Pancreas (tissue), 10 donors: ENCODE data around the gene ST3GAL4. TPM values are rescaled to one million over a fixed set of nuclear protein-coding genes. Genes with fewer than 3 reads are reported as not detected.

ENCODE experiments used
- ATAC-seq, 4 donors: fragments of 200-7000 bp; cut with Tn5 transposase; one replicate each; pipeline versions ENCODE4 v1.8.0 to v1.9.1; 2020; ENCODE audit warnings: mild to moderate bottlenecking in 4 of 4, moderate library complexity in 4 of 4
- DNase-seq, 6 donors: peaks; one replicate each; pipeline ENCODE4 v3.0.0-alpha.2; 2020
- FAIRE-seq: peaks from 2 replicates; lab custom pipeline; 2012; peaks lifted over from hg19 to GRCh38; lab: Jason Lieb, UNC
- H3K27ac ChIP-seq, 4 donors: fragments of 200-600 bp; sonication (generic); 1 replicate in 3 of 4; 2 replicates in 1 of 4; pipeline versions ENCODE4 v1.5.0 to v1.8.0; 2020
- H3K27me3 ChIP-seq, 4 donors: fragments of 200-600 bp; one replicate each; pipeline ENCODE4 v1.8.0; 2021
- H3K36me3 ChIP-seq, 3 donors: fragments of 200-600 bp; sonication (generic) in 1 of 3; one replicate each; pipeline versions ENCODE4 v1.5.0 to v1.8.0; 2020 to 2021
- H3K4me1 ChIP-seq, 3 donors: fragments of 200-600 bp; one replicate each; pipeline ENCODE4 v1.8.0; 2021
- H3K4me3 ChIP-seq, 4 donors: fragments of 200-600 bp; sonication (generic) in 2 of 4; one replicate each; pipeline versions ENCODE4 v1.5.0 to v1.8.0; 2020 to 2021
- H3K9me3 ChIP-seq, 4 donors: fragments of 200-600 bp; one replicate each; pipeline ENCODE4 v1.8.0; 2021
- CTCF ChIP-seq, 4 donors: fragments of 200-600 bp; sonication (generic) in 3 of 4; IDR thresholded peaks; one replicate each; pipeline versions ENCODE4 v1.5.0 to v1.8.0; 2021; ENCODE audit warnings: antibody characterized with exemption in 4 of 4
- WGBS, 2 donors: extraction: QIAGEN DNeasy Blood & Tissue Kit; methylation state at CpG; one replicate each; pipeline ENCODE4 v1.1.7; 2013; 5-methylcytosine and 5-hydroxymethylcytosine counted together
- intact Hi-C, 3 donors: fragments of 100-400 bp; cut with DNase I; formaldehyde crosslinking; loops; one replicate each; pipeline versions ENCODE4 v1.11.1 to v1.14.2; 2022
- polyA plus RNA-seq, 2 donors: library from polyadenylated mRNA; stranded (reverse); fragments of 200-250 nt; gene quantifications; one replicate each; pipeline ENCODE4 v1.2.3, GENCODE V29; 2013
- total RNA-seq, 6 donors: library from RNA; stranded (reverse); fragmentation: NEBNext Ultra II Directional in 4 of 6; extraction: Animal tissue kit (Norgen Biotek cat#: 25700) in 4 of 6; gene quantifications; one replicate each; pipeline versions ENCODE4 v1.2.1 to v1.2.4, GENCODE V29; 2021 to 2023
- donor health status: healthy with polysubstance abuse.
- donor health status: DM: no; HTN: no; CAD: no; lungs with moderate emphysema.
- donor health status: DM: no; HTN: no; CAD: no.
- donor health status: control.
- donor health status: control.
- donor health status: Bipolar disorder and iron deficiency.
- donor health status: DM: yes; HTN: yes; CAD: no.
- donor health status: DM: no; HTN: no; CAD: no.
- donor health status: DM: no; HTN: no; CAD: no.
- donor health status: DM: yes; HTN: yes; CAD: no.

The ST3GAL4 gene
- total and polyA plus RNA-seq, 8 donors, result 2.6 to 12.9 (median 9.4) TPM

- Histone ChIP-seq H3K27ac (peak overlapping the region; percentile 17 to 53 (median 34)), H3K36me3 (no peaks in the 10 kb centered on the region), H3K4me3 (peak overlapping the region; percentile 11 to 56 (median 35)), H3K9me3 (no peaks in the 10 kb centered on the region), H3K4me1 (peaks cover 0 to 21% (median 12%) of the 10 kb centered on the region in 3 donors), H3K27me3 (no peaks in the 10 kb centered on the region)
- 2 to 4% methylated on average over 52 of the region's 52 CpGs for WGBS, 2 donors
- FAIRE-seq (no peak), ATAC-seq (peak; percentile 92 to 95 (median 94)), DNase-seq (peak; percentile 82 to 95 (median 87))
- no peak for TF ChIP-seq CTCF (IDR thresholded peaks at IDR 0.05)
- intact Hi-C loops, result no loop called here
Measured at GRCh38 chr11:126416542-126417090, 61.1 kb downstream of the ST3GAL4 start.

GRCh38 chr11:126417091-126417862 is 61.8 kb downstream of the ST3GAL4 start:
- no peak for DNase-seq
- H3K9me3 ChIP-seq, result no peaks in the 10 kb centered on the region
- peaks cover 0 to 21% (median 12%) of the 10 kb centered on the region in 3 donors for H3K4me1 ChIP-seq
- peak in 3 of 4 donors; percentile 20 to 34 (median 22) for ATAC-seq
- no peaks in the 10 kb centered on the region for H3K36me3 ChIP-seq
- WGBS, 2 donors, result 29 to 30% methylated on average over 12 of the region's 12 CpGs
- TF ChIP-seq CTCF (IDR thresholded peaks at IDR 0.05), result no peak
- H3K4me3 ChIP-seq, result peak overlapping the region in 3 of 4 donors; percentile 31 to 56 (median 39)
- no peaks in the 10 kb centered on the region for H3K27me3 ChIP-seq
- intact Hi-C loops, result no loop called here
- H3K27ac ChIP-seq, result peak overlapping the region in 2 of 4 donors; percentile 28 to 53
- FAIRE-seq, result no peak

- 0 to 67% methylated on average over 1 of the region's 1 CpG for WGBS, 2 donors
- H3K4me1 ChIP-seq, result peaks cover 0 to 21% (median 12%) of the 10 kb centered on the region in 3 donors
- ATAC-seq, result no peak
- no peak for DNase-seq
- no peak overlapping the region for H3K4me3 ChIP-seq
- intact Hi-C loops, result no loop called here
- no peaks in the 10 kb centered on the region for H3K9me3 ChIP-seq
- H3K36me3 ChIP-seq, result no peaks in the 10 kb centered on the region
- TF ChIP-seq CTCF (IDR thresholded peaks at IDR 0.05), result no peak
- H3K27ac ChIP-seq, result no peak overlapping the region
- FAIRE-seq, result no peak
- no peaks in the 10 kb centered on the region for H3K27me3 ChIP-seq
Measured at GRCh38 chr11:126418887-126419286, 63.4 kb downstream of the ST3GAL4 start.

- H3K4me1 ChIP-seq, result peaks cover 0 to 21% (median 12%) of the 10 kb centered on the region in 3 donors
- ATAC-seq, result no peak
- WGBS, 2 donors, result 74 to 76% methylated on average over 11 of the region's 11 CpGs
Measured at GRCh38 chr11:126419801-126420697, 64.6 kb downstream of the ST3GAL4 start.

More at GRCh38 chr11:126419801-126420697, 64.6 kb downstream of the ST3GAL4 start:
- DNase-seq (no peak), FAIRE-seq (no peak)
- intact Hi-C loops, result no loop called here
- Histone ChIP-seq H3K27ac (no peak overlapping the region), H3K9me3 (no peaks in the 10 kb centered on the region), H3K27me3 (no peaks in the 10 kb centered on the region), H3K4me3 (no peak overlapping the region), H3K36me3 (no peaks in the 10 kb centered on the region)
- TF ChIP-seq CTCF (IDR thresholded peaks at IDR 0.05), result no peak
